Left kidney (tissue), 8 donors: ENCODE data around the gene MRPS21. TPM values are rescaled to one million over a fixed set of nuclear protein-coding genes. Genes with fewer than 3 reads are reported as not detected.

Experiments
- DNase-seq: peaks from one replicate; pipeline ENCODE4 v3.0.0-alpha.2; 2013
- long read RNA-seq, 8 donors: transcript quantifications; one replicate each; lab custom pipeline, GENCODE V29; 2026
- polyA plus RNA-seq: library from polyadenylated mRNA; unstranded; fragments of 120-200 nt; gene quantifications from one replicate; pipeline ENCODE4 v1.2.1, GENCODE V29; 2013; ENCODE audit not compliant: insufficient read length

The MRPS21 gene
- polyA plus RNA-seq = 65.9 TPM
- long read RNA-seq, donor 1, transcript MRPS21-201 (2 exons, 1,462 nt) = minor isoform, 77 of 185 reads
- long read RNA-seq, donor 1, transcript MRPS21-202 (3 exons, 1,226 nt) = major isoform, 108 of 185 reads
- long read RNA-seq, donor 1, partial matches to known transcripts = 0 of 185 reads
- long read RNA-seq, donor 1, other reads (novel, unspliced or antisense) = 0 of 185 reads
- long read RNA-seq, donor 2, transcript MRPS21-201 (2 exons, 1,462 nt) = minor isoform, 67 of 154 reads
- long read RNA-seq, donor 2, transcript MRPS21-202 (3 exons, 1,226 nt) = major isoform, 87 of 154 reads
- long read RNA-seq, donor 2, partial matches to known transcripts = 0 of 154 reads
- long read RNA-seq, donor 2, other reads (novel, unspliced or antisense) = 0 of 154 reads
- long read RNA-seq, donor 3, transcript MRPS21-201 (2 exons, 1,462 nt) = minor isoform, 44 of 122 reads
- long read RNA-seq, donor 3, transcript MRPS21-202 (3 exons, 1,226 nt) = major isoform, 78 of 122 reads
- long read RNA-seq, donor 3, partial matches to known transcripts = 0 of 122 reads
- long read RNA-seq, donor 3, other reads (novel, unspliced or antisense) = 0 of 122 reads
- long read RNA-seq, donor 4, transcript MRPS21-201 (2 exons, 1,462 nt) = minor isoform, 13 of 38 reads
- long read RNA-seq, donor 4, transcript MRPS21-202 (3 exons, 1,226 nt) = major isoform, 16 of 38 reads
- long read RNA-seq, donor 4, partial matches to known transcripts = 9 of 38 reads
- long read RNA-seq, donor 4, other reads (novel, unspliced or antisense) = 0 of 38 reads
- long read RNA-seq, donor 5, transcript MRPS21-202 (3 exons, 1,226 nt) = major isoform, 262 of 375 reads
- long read RNA-seq, donor 5, transcript MRPS21-201 (2 exons, 1,462 nt) = minor isoform, 108 of 375 reads
- long read RNA-seq, donor 5, partial matches to known transcripts = 0 of 375 reads
- long read RNA-seq, donor 5, other reads (novel, unspliced or antisense) = 5 of 375 reads
- long read RNA-seq, donor 6, transcript MRPS21-202 (3 exons, 1,226 nt) = major isoform, 142 of 243 reads
- long read RNA-seq, donor 6, transcript MRPS21-201 (2 exons, 1,462 nt) = minor isoform, 73 of 243 reads
- long read RNA-seq, donor 6, partial matches to known transcripts = 28 of 243 reads
- long read RNA-seq, donor 6, other reads (novel, unspliced or antisense) = 0 of 243 reads
- long read RNA-seq, donor 7, transcript MRPS21-202 (3 exons, 1,226 nt) = major isoform, 181 of 256 reads
- long read RNA-seq, donor 7, transcript MRPS21-201 (2 exons, 1,462 nt) = minor isoform, 75 of 256 reads
- long read RNA-seq, donor 7, partial matches to known transcripts = 0 of 256 reads
- long read RNA-seq, donor 7, other reads (novel, unspliced or antisense) = 0 of 256 reads
- long read RNA-seq, donor 8, transcript MRPS21-201 (2 exons, 1,462 nt) = minor isoform, 27 of 73 reads
- long read RNA-seq, donor 8, transcript MRPS21-202 (3 exons, 1,226 nt) = major isoform, 40 of 73 reads
- long read RNA-seq, donor 8, partial matches to known transcripts = 6 of 73 reads
- long read RNA-seq, donor 8, other reads (novel, unspliced or antisense) = 0 of 73 reads

GRCh38 chr1:150293433-150294253, at the start of gene MRPS21:
MRPS21 (plus strand) TSS chr1:150293861; CDS start chr1:150294367, 506 bp downstream.
- peak; percentile 96 for DNase-seq

DNA sequence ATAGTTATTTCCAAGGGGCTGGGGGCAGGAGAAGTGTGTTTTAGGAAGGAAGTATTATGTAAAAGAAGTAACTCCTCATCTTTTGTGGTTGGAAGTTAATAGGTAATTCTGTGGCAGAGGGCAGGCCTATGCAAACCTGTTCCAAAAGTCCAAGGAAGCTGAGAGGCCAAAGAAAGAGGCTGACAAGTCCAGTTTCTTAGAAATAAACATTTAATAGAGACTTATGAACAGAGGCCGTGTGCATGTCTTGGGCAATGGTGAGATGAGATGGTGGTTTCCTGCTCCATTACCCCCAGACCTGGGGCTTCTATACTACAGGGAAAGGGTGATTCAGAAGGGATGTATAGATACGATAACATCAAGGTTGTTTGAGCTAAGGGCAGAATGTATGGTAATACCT, 43.7 kb upstream of the MRPS21 start:
- no peak for DNase-seq

DNA sequence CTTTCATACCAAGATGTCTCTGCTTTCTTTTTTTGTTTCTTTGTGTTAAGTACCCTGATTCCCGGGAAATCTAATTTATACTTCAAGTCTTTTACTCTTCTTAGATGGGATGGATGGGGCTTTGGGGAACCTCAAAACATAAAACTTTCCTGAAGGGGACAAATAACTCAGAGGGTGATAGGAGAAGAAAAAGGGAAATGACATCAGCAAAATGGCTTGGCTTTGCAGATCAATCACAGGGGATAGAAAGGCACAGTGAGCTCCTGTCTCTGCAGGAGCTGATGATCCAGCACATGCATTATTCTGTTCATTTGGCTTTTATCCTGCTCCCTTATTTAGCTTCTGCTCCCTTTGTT, 37.5 kb upstream of the MRPS21 start:
- peak; percentile 18 for DNase-seq

DNA sequence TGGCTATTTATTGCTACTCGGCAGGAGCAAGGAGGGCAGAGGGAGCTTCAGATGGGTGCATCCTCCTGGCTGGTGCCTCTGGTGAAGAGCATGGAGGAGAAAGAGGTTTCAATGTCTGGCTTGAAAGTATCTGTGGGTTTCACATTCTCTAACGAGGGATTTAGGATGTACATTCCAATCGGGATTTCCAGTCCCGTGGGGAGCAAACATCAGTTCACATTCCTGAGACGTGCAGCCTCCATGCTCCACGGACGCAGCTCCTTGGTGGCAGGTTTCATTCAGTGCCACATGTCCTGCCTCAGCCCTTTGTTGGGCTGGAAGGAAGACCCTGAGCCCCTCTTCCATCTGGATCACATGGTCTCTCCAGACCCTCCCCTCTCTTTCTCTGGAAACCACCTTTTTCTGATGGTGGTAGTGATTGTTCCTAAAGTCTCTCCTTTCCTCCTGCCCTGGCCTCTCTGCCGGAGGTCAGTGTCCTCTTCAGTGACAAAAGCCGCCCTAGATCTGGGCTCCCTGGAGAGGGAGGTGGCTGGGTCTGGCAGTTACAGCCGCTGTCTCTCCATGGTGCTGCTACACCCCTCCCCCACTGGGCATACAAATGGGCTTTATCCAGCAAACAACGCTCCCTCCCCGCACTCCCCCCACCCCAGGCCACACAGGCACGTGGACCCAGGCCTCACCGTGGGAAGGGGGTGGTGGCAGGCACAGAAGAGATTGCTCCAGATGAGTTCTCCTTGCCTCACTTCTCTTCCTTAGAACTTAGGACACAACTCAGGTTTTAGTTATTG, 36.9 kb upstream of the MRPS21 start:
- DNase-seq = no peak

- peak; percentile 31 for DNase-seq
Observed at GRCh38 chr1:150257624-150258585, 35.8 kb upstream of the MRPS21 start, which contains the start of gene CA14. CA14 (plus strand) TSS chr1:150257774; CDS start chr1:150258129, 355 bp downstream.

GRCh38 chr1:150259217-150259616, 34.4 kb upstream of the MRPS21 start:
- DNase-seq = no peak

DNA sequence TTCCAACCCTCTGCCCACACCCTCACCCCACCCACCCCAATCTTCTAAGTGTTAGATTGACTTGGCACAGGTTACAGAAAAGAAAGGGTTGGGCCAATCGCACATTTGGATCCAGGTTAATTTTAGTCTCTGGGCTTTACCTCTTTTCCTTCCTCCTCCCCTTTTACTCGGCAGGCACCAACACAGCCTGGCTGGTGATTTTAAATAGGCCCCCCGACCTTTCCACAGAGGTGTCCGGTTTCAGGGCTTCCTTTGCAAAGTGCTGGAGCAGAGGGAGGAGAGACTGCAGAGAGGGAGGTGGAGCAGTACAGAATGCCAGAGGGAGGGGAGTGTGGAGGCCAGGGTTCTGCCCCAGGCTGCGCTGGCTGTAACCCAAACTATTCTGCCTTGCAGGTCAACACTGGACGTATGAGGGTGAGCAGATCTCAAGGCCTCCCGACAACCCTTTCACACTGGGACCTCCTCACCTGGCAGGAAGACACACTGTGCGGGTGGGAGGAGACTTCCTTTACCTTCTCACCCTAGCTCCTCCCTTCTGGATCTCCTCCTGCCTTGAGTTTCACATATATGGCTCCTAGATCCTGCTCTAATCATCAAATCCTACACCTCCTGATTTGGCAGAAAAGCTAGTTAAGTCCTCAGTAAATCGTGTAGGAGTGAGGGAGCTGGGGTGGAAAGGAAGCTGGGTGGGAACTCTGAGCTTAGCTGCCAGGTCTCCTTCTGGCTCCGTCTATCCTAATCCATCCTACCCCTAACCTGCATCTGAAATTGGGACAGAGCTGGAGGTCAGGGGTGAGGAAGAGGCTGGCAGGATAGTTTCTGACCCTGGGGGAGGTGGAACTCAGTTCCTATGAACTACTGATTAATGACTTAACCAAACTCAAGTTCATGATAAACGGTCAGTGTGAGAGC, 33.6 kb upstream of the MRPS21 start:
- DNase-seq = peak; percentile 82

- no peak for DNase-seq
Observed at GRCh38 chr1:150261367-150261766, 32.3 kb upstream of the MRPS21 start.

DNA sequence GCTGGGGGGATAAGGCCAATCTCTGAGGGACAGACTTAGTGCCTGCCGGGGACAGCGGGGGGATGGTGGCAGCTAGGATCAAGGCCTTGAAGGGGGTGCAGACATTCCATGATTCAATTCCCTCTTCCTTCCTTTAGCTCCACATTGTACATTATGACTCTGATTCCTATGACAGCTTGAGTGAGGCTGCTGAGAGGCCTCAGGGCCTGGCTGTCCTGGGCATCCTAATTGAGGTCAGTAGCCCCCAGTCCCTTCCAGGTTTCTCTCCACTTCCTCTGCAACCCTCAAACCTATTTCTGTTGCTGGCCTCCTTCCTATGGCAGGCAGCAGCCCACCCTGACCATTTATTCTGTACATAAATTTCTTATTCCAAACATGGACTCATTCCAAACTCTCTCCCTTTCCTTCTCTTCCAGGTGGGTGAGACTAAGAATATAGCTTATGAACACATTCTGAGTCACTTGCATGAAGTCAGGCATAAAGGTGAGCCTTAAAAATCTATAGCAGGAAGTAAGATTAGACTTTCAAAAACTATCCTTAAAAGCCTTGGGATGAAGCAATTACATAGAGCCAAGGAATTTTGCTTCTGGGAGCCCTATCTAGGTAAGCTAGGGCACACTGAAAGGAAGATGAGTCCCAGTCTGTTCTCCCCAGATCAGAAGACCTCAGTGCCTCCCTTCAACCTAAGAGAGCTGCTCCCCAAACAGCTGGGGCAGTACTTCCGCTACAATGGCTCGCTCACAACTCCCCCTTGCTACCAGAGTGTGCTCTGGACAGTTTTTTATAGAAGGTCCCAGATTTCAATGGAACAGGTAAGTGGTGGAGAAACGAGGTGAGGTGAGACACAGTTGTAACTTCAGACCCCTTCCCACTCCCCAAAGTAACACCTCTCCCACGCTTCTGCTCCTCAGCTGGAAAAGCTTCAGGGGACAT, 31.0 kb upstream of the MRPS21 start:
- DNase-seq = no peak

DNA sequence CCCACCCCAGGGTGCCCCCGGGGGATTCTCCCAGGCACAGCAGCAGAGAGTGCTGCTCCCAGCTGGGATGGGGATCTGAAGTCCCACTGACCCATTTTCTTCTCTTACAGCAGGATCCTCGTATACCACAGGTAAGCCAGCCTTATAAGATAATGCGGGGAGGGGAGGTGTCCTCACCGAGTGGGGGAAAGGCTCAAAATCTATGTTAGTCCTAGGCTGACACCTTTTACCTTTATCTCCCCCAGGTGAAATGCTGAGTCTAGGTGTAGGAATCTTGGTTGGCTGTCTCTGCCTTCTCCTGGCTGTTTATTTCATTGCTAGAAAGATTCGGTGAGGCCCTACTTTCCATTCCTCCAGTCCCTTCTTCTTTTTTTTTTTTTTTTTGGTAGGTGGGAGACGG, 30.1 kb upstream of the MRPS21 start:
- DNase-seq = no peak

DNA sequence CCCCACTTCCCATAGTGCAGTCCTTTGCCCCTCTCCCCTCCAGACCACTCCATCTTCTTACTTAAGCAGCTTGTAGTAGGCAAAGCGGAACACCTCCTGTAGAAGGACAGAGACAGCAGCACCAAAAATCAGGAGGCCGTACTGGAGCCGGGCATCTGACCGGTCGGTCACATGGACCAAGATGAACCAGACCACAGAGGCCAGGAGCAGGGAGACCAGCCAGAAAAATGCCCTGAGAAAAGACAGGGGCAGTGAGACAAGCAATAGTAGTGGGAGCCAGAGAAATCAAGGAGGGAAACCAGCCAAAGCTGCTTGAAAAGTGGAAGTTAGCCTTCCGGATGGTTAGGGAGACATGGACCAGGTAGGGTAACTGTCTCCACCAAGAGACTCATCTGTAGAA, 25.8 kb upstream of the MRPS21 start:
- no peak for DNase-seq

DNA sequence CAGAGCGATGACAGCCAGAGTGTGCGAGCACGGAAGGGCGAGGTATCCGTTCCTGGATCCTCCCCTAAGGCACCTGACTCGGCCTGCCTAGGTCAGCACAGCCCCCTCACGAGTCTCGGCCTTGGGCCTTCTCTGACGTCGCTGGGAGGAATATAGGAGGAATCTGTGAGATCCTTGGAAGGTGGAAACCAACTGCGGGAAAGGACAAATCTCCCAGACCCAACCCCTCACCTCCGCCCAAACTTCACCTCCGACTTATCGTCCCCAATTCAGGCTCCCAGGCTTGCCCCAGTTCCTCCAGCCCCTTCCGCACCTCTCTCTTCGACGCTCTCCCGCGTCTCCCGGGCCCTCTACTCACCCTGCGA, 25.3 kb upstream of the MRPS21 start:
- DNase-seq = no peak

- DNase-seq = peak; percentile 96
Observed at GRCh38 chr1:150268705-150269403, 24.8 kb upstream of the MRPS21 start, which contains the start of gene APH1A. APH1A (minus strand) TSS chr1:150269016; CDS start chr1:150268810, 206 bp downstream.

- DNase-seq = no peak
Observed at GRCh38 chr1:150269451-150269850, 24.2 kb upstream of the MRPS21 start.

DNA sequence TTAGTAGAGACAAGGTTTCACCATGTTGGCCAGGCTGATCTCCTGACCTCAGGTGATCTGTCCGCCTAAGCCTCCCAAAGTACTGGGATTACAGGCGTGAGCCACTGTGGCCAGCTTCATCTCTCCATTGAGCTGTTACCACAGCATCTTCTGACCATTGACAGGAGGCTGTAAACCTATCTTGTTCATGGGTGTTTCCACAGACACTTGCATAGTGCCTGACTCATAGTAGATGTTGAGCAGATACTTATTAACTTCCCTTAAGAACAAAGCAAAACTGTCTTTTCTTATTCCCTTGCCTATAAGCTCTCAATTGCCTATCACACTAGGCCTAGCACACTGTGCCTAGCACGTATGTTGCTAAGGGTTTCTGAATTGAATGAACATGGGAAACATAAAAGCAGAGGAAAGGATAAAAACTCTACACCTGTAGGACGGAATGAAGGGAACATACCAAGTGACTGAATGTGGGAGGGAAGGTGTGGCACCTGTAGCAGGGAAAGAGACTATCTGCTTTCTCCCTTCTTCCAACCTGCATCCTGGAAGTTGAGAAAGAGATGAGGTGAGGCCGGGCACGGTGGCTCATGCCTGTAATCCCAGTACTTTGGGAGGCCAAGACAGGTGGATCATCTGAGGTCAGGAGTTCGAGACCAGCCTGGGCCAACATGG, 22.2 kb upstream of the MRPS21 start:
- no peak for DNase-seq
